A204.1 (cell line): Measurements from ENCODE around the gene C17orf75.

ENCODE experiments used
- FAIRE-seq: peaks from 2 replicates; lab custom pipeline; 2012; peaks lifted over from hg19 to GRCh38; lab: Jason Lieb, UNC

C17orf75 gene

GRCh38 chr17:32302860-32303649, 38.9 kb downstream of the C17orf75 start:
- FAIRE-seq = no peak

- FAIRE-seq = no peak
These were observed 39.9 kb downstream of the C17orf75 start for GRCh38 chr17:32302037-32302436.

GRCh38 chr17:32299580-32300164, 42.3 kb downstream of the C17orf75 start:
- no peak for FAIRE-seq

GRCh38 chr17:32298721-32299579, 43.0 kb downstream of the C17orf75 start:
- no peak for FAIRE-seq

- FAIRE-seq = no peak
These were observed 43.7 kb downstream of the C17orf75 start for GRCh38 chr17:32298298-32298697.

- no peak for FAIRE-seq
These were observed 44.1 kb downstream of the C17orf75 start for GRCh38 chr17:32297860-32298259.

- no peak for FAIRE-seq
These were observed 44.5 kb downstream of the C17orf75 start for GRCh38 chr17:32297424-32297823.

GRCh38 chr17:32292094-32292493, 49.9 kb downstream of the C17orf75 start:
- FAIRE-seq = no peak

- no peak for FAIRE-seq
These were observed 52.4 kb downstream of the C17orf75 start for GRCh38 chr17:32289471-32290070.

GRCh38 chr17:32288615-32289014, 53.4 kb downstream of the C17orf75 start:
- FAIRE-seq = no peak

- FAIRE-seq = no peak
These were observed 54.0 kb downstream of the C17orf75 start for GRCh38 chr17:32287804-32288511.

- FAIRE-seq = no peak
These were observed 55.5 kb downstream of the C17orf75 start for GRCh38 chr17:32286518-32286900.

- no peak for FAIRE-seq
These were observed 56.0 kb downstream of the C17orf75 start for GRCh38 chr17:32285746-32286517.

- no peak for FAIRE-seq
These were observed 56.7 kb downstream of the C17orf75 start for GRCh38 chr17:32285306-32285705.

GRCh38 chr17:32283745-32284201, 58.2 kb downstream of the C17orf75 start:
- no peak for FAIRE-seq

GRCh38 chr17:32281011-32281451, 60.9 kb downstream of the C17orf75 start:
- no peak for FAIRE-seq

- no peak for FAIRE-seq
These were observed 61.9 kb downstream of the C17orf75 start for GRCh38 chr17:32279891-32280716.

GRCh38 chr17:32278815-32279214, 63.2 kb downstream of the C17orf75 start:
- FAIRE-seq = no peak
